Spleen (tissue), 7 donors: ENCODE data around the gene POLR2A.
"Not testable (repeated sequence)": the region's sequence is repeated elsewhere in the genome, so short reads cannot be mapped to it uniquely, and the experiment has no call there.

Source experiments
- POLR2A ChIP-seq, 3 donors: fragments of 450-650 bp; IDR thresholded peaks; one replicate each; pipeline ENCODE4 v1.5.1; 2017; ENCODE audit warnings: antibody characterized with exemption in 3 of 3, mild to moderate bottlenecking in 1 of 3
- POLR2AphosphoS5 ChIP-seq, 3 donors: sonication (generic); formaldehyde crosslinking; IDR thresholded peaks; one replicate each; pipeline ENCODE4 v1.5.1; 2017; ENCODE audit warnings: antibody characterized with exemption in 3 of 3
- TF ChIP-seq, protein P1 (sequence below), 11 experiments: fragments of 200-600 bp in 7 of 11; fragments of 450-650 bp in 4 of 11; sonication (generic) in 4 of 11; IDR thresholded peaks in 8 of 11; conservative IDR thresholded peaks in 3 of 11; 1 replicate in 7 of 11; 2 replicates in 4 of 11; pipeline versions ENCODE4 v1.4.0 to v1.8.0; 2016 to 2021; ENCODE audit warnings: antibody characterized with exemption in 11 of 11, inconsistent platforms in 4 of 11, mild to moderate bottlenecking in 1 of 11
- donor health status: DM: no; HTN: no; CAD: no; lungs with moderate emphysema.
- donor health status: DM: no; HTN: no; CAD: no.
- donor health status: DM: no; HTN: no; CAD: no.

DNA sequence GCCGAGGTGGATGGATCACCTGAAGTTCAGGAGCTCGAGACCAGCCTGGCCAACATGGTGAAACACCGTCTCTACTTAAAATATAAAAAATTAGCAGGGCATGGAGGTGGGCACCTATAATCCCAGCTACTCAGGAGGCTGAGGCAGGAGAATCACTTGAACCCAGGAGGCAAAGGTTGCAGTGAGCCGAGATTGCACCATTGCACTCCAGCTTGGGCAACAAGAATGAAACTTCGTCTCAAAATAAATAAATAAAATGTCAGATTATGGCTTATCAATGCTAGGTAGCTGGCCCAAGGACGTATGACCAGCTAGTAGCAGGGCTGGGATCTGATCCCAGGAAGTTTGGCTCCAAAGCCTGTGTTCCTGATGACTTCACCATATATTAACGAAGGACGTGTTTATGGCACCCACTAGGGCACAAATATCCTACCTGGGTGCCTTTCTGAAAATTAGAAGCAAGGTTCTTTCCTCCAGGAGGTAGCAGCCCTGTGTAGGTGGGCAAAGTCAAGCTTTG lies 13.7 kb upstream of the POLR2A start:
- TF ChIP-seq, protein P1, sequence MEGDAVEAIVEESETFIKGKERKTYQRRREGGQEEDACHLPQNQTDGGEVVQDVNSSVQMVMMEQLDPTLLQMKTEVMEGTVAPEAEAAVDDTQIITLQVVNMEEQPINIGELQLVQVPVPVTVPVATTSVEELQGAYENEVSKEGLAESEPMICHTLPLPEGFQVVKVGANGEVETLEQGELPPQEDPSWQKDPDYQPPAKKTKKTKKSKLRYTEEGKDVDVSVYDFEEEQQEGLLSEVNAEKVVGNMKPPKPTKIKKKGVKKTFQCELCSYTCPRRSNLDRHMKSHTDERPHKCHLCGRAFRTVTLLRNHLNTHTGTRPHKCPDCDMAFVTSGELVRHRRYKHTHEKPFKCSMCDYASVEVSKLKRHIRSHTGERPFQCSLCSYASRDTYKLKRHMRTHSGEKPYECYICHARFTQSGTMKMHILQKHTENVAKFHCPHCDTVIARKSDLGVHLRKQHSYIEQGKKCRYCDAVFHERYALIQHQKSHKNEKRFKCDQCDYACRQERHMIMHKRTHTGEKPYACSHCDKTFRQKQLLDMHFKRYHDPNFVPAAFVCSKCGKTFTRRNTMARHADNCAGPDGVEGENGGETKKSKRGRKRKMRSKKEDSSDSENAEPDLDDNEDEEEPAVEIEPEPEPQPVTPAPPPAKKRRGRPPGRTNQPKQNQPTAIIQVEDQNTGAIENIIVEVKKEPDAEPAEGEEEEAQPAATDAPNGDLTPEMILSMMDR (IDR thresholded peaks at IDR 0.05 in 8 of 11, conservative IDR thresholded peaks at IDR 0.05 in 3 of 11): not testable (repeated sequence)
- TF ChIP-seq POLR2A, POLR2AphosphoS5 (IDR thresholded peaks at IDR 0.05): not testable (repeated sequence)
